Sigmoid colon (tissue), 7 donors: ENCODE measurements around the gene TMPRSS11A. TPM values are rescaled to one million over a fixed set of nuclear protein-coding genes. Genes with fewer than 3 reads are reported as not detected.

Source experiments
- DNase-seq: peaks from one replicate; pipeline ENCODE4 v3.0.0-alpha.2; 2019
- H3K27ac ChIP-seq, 4 donors: fragments of 200-600 bp; sonication (generic); one replicate each; pipeline ENCODE4 v1.5.1; 2016 to 2019; ENCODE audit warnings: mild to moderate bottlenecking in 1 of 4
- H3K27me3 ChIP-seq, 3 donors: fragments of 200-600 bp; sonication (generic); one replicate each; pipeline ENCODE4 v1.5.1; 2019; ENCODE audit warnings: mild to moderate bottlenecking in 1 of 3
- H3K36me3 ChIP-seq, 4 donors: fragments of 200-600 bp; sonication (generic); one replicate each; pipeline ENCODE4 v1.5.1; 2016 to 2019
- H3K4me1 ChIP-seq, 4 donors: fragments of 200-600 bp; sonication (generic); one replicate each; pipeline ENCODE4 v1.5.1; 2017 to 2019
- H3K4me3 ChIP-seq, 4 donors: fragments of 200-600 bp; sonication (generic); one replicate each; pipeline ENCODE4 v1.5.1; 2017 to 2019; ENCODE audit warnings: mild to moderate bottlenecking in 2 of 4, moderate library complexity in 1 of 4
- H3K9me3 ChIP-seq, 4 donors: fragments of 200-600 bp in 3 of 4; sonication (generic) in 3 of 4; one replicate each; pipeline versions ENCODE4 v1.5.1 to v1.6.1; 2013 to 2019
- EP300 ChIP-seq, 4 donors: sonication (generic); formaldehyde crosslinking; IDR thresholded peaks; one replicate each; pipeline ENCODE4 v1.6.1; 2017; ENCODE audit warnings: antibody characterized with exemption in 4 of 4
- POLR2A ChIP-seq, 2 donors: fragments of 450-650 bp; IDR thresholded peaks; one replicate each; pipeline ENCODE4 v1.6.1; 2016; ENCODE audit warnings: antibody characterized with exemption in 2 of 2, mild to moderate bottlenecking in 2 of 2, moderate library complexity in 2 of 2
- POLR2AphosphoS5 ChIP-seq, 4 donors: sonication (generic); formaldehyde crosslinking; IDR thresholded peaks; one replicate each; pipeline ENCODE4 v1.6.1; 2017; ENCODE audit warnings: antibody characterized with exemption in 4 of 4
- WGBS, 2 donors: extraction: QIAGEN DNeasy Blood & Tissue Kit; methylation state at CpG; one replicate each; pipeline ENCODE4 v1.1.7; 2013; 5-methylcytosine and 5-hydroxymethylcytosine counted together
- intact Hi-C: fragments of 100-400 bp; cut with DNase I; formaldehyde crosslinking; loops from one replicate; pipeline ENCODE4 v1.15.1; 2023
- polyA plus RNA-seq, 3 donors: library from polyadenylated mRNA; stranded (reverse); fragments of 200-250 nt; gene quantifications; one replicate each; pipeline ENCODE4 v1.2.3, GENCODE V29; 2013
- total RNA-seq, 4 donors: library from RNA; depleted of rRNA; stranded (reverse); fragments of >200 nt; gene quantifications; one replicate each; pipeline ENCODE4 v1.1.0, GENCODE V29; 2016
- TF ChIP-seq, protein P1 (sequence below), 4 experiments: fragments of 450-650 bp in 3 of 4; fragments of 200-600 bp in 1 of 4; IDR thresholded peaks; one replicate each; pipeline ENCODE4 v1.5.1; 2016 to 2019; ENCODE audit warnings: antibody characterized with exemption in 4 of 4, mild to moderate bottlenecking in 3 of 4, moderate library complexity in 2 of 4
- donor health status: healthy with polysubstance abuse.
- donor health status: Bipolar disorder and iron deficiency.
- donor health status: healthy.

Gene TMPRSS11A
- total and polyA plus RNA-seq, 7 donors, result not detected

DNA sequence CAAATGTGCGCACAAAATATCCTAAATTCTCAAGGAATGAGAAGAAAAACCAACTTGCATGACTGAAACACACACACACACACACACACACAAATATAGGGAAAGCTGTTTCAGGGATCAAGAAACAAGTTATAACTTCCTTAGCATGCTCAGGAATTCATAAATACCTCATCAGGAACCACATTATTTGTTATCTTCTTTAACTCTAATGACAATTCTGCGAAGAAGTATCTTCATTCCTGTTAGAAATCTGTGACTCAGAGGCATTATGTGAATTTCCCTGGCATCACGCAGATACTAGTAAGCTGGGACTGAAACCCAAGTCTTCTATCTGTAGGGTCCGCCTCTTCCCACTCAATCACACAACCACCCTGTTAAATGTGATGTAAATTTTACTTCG, 30.3 kb downstream of the TMPRSS11A start:
- no peak for TF ChIP-seq POLR2A (IDR thresholded peaks at IDR 0.05)
- TF ChIP-seq POLR2AphosphoS5 (IDR thresholded peaks at IDR 0.05), result no peak
- TF ChIP-seq EP300 (IDR thresholded peaks at IDR 0.05), result no peak
- TF ChIP-seq, protein P1, sequence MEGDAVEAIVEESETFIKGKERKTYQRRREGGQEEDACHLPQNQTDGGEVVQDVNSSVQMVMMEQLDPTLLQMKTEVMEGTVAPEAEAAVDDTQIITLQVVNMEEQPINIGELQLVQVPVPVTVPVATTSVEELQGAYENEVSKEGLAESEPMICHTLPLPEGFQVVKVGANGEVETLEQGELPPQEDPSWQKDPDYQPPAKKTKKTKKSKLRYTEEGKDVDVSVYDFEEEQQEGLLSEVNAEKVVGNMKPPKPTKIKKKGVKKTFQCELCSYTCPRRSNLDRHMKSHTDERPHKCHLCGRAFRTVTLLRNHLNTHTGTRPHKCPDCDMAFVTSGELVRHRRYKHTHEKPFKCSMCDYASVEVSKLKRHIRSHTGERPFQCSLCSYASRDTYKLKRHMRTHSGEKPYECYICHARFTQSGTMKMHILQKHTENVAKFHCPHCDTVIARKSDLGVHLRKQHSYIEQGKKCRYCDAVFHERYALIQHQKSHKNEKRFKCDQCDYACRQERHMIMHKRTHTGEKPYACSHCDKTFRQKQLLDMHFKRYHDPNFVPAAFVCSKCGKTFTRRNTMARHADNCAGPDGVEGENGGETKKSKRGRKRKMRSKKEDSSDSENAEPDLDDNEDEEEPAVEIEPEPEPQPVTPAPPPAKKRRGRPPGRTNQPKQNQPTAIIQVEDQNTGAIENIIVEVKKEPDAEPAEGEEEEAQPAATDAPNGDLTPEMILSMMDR (IDR thresholded peaks at IDR 0.05), result no peak
- Histone ChIP-seq H3K4me3 (no peak overlapping the region), H3K27me3 (no peaks in the 10 kb centered on the region), H3K27ac (no peak overlapping the region), H3K36me3 (no peaks in the 10 kb centered on the region), H3K9me3 (no peaks in the 10 kb centered on the region), H3K4me1 (no peaks in the 10 kb centered on the region)
- intact Hi-C loops, result no loop called here
- DNase-seq, result no peak
- 93 to 95% methylated on average over 5 of the region's 5 CpGs for WGBS, 2 donors

DNA sequence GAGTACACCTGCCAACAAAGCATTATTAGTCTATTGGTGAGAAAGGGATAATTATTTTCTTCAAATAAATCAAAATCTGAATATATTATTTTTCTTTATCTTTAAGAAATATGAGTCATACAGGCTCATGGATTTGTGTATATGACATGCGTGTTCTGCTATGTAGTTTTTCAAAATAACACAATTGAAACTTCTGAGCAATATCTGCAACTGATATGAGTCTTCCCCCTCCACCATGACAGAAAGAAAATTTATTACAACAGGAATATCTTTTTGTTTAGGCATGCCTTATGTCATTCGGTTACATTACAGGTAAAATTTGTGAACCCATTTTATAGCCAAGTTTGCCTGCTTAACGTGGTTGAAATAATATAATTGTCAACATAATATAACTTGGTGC, 32.0 kb downstream of the TMPRSS11A start:
- TF ChIP-seq POLR2AphosphoS5 (IDR thresholded peaks at IDR 0.05), result no peak
- TF ChIP-seq EP300 (IDR thresholded peaks at IDR 0.05), result no peak
- TF ChIP-seq, protein P1 (IDR thresholded peaks at IDR 0.05), result no peak
- TF ChIP-seq POLR2A (IDR thresholded peaks at IDR 0.05), result no peak
- H3K36me3 ChIP-seq, result no peaks in the 10 kb centered on the region

DNA sequence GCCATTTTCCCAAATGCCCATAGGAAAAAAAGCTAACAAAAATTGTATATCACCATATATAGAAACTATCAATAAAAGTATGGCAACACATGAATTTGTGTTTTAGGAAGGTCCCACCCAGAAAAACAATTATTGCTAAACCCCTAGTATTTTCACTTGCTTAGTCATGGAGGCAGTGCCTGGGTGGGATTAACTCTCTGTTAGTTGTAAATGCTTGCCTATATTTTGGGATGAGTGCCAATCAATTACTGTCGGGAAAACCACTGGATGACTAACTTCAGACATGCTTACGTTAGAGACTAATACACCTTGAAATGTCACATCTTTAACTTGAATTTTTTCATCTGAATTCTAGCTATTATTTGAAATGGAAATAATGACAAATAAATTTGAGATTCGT, 33.9 kb downstream of the TMPRSS11A start:
- Histone ChIP-seq H3K4me1 (no peaks in the 10 kb centered on the region), H3K36me3 (no peaks in the 10 kb centered on the region), H3K4me3 (no peak overlapping the region), H3K27me3 (no peaks in the 10 kb centered on the region), H3K27ac (no peak overlapping the region), H3K9me3 (no peaks in the 10 kb centered on the region)
- DNase-seq, result no peak
- WGBS, 2 donors, result 68 to 86% methylated on average over 3 of the region's 3 CpGs
- intact Hi-C loops, result no loop called here
- TF ChIP-seq POLR2AphosphoS5 (IDR thresholded peaks at IDR 0.05) (no peak), POLR2A (IDR thresholded peaks at IDR 0.05) (no peak), EP300 (IDR thresholded peaks at IDR 0.05) (no peak)
- TF ChIP-seq, protein P1 (IDR thresholded peaks at IDR 0.05), result no peak

More for the DNA sequence above, 32.0 kb downstream of the TMPRSS11A start:
- DNase-seq, result no peak
- H3K4me3 ChIP-seq, result no peak overlapping the region
- no peaks in the 10 kb centered on the region for H3K4me1 ChIP-seq
- no peaks in the 10 kb centered on the region for H3K9me3 ChIP-seq
- WGBS, 2 donors, result 67 to 87% methylated on average over 3 of the region's 3 CpGs
- intact Hi-C loops, result no loop called here
- H3K27ac ChIP-seq, result no peak overlapping the region
- H3K27me3 ChIP-seq, result no peaks in the 10 kb centered on the region

DNA sequence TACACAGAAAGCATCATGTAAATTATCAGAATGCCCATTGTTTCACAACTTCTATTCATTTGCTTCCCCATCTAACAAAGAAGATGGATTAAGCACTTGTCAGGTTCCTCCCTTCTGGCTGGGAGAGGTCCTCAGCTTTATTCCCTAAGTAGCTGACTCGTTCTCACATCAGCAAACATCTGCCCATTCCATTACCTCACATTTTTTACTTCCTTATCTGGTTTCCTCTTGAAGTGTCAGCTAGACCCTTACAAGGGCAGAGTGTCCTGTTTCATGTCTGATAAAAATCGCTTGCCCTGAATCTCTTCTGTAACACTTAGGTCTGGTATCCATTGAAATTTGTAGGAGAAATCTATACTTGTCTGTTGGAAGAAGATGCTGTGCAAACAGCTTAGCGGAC, 34.7 kb downstream of the TMPRSS11A start:
- DNase-seq, result no peak
- no peaks in the 10 kb centered on the region for H3K27me3 ChIP-seq
- TF ChIP-seq, protein P1 (IDR thresholded peaks at IDR 0.05), result no peak
- H3K36me3 ChIP-seq, result no peaks in the 10 kb centered on the region
- intact Hi-C loops, result no loop called here
- H3K9me3 ChIP-seq, result no peaks in the 10 kb centered on the region
- no peak overlapping the region for H3K4me3 ChIP-seq
- no peaks in the 10 kb centered on the region for H3K4me1 ChIP-seq
- H3K27ac ChIP-seq, result no peak overlapping the region
- 23 to 31% methylated on average over 3 of the region's 3 CpGs for whole genome bisulfite sequencing, 2 donors

DNA sequence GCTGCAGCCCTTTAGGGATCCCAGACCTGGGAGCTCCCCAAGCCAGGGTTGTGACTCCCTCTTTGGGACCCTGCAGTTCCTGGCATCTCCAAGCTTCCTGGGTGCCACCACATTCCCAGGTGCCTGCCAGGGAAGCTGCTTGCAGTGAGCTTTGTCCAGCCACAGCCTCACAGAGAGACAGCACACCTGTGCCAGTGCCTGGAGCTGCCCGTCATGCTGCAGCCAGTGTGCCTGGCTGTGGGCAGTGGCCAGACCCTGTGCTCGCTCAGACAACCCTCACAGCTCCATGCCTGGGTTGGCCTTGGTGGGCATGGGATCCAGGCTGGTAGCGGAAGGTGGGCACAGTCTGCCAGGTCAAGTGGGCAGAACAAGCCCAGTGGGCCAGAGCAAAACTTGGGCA, 36.0 kb downstream of the TMPRSS11A start:
- TF ChIP-seq, protein P1 (IDR thresholded peaks at IDR 0.05), result no peak
- TF ChIP-seq POLR2AphosphoS5 (IDR thresholded peaks at IDR 0.05), result no peak
- no peak for TF ChIP-seq POLR2A (IDR thresholded peaks at IDR 0.05)
- no peak for TF ChIP-seq EP300 (IDR thresholded peaks at IDR 0.05)
- H3K27me3 ChIP-seq, result no peaks in the 10 kb centered on the region
- no peaks in the 10 kb centered on the region for H3K4me1 ChIP-seq
- no peak for DNase-seq
- WGBS, 2 donors, result 90 to 95% methylated on average over 3 of the region's 3 CpGs
- no peaks in the 10 kb centered on the region for H3K9me3 ChIP-seq
- H3K36me3 ChIP-seq, result no peaks in the 10 kb centered on the region
- no peak overlapping the region for H3K27ac ChIP-seq
- no peak overlapping the region for H3K4me3 ChIP-seq
- intact Hi-C loops, result no loop called here
